Ectodermal cell (in vitro differentiated cells): ENCODE data around the gene FBXL2.
"Not testable (repeated sequence)": the region's sequence is repeated elsewhere in the genome, so short reads cannot be mapped to it uniquely, and the experiment has no call there.

Experiments
- H3K27ac ChIP-seq: 2 replicates; pipeline ENCODE4 v1.7.0; 2013; ENCODE audit warnings: mild to moderate bottlenecking, low read depth, low read length; ENCODE audit not compliant: insufficient read depth, poor library complexity, severe bottlenecking
- H3K27me3 ChIP-seq: 2 replicates; pipeline ENCODE4 v1.7.0; 2013; ENCODE audit warnings: mild to moderate bottlenecking, low read length; ENCODE audit not compliant: insufficient read depth, control insufficient read depth, poor library complexity, severe bottlenecking
- H3K36me3 ChIP-seq: one replicate; pipeline ENCODE4 v1.7.0; 2013; ENCODE audit warnings: low read length; ENCODE audit not compliant: control insufficient read depth, insufficient read depth
- H3K4me1 ChIP-seq: one replicate; pipeline ENCODE4 v1.7.0; 2013; ENCODE audit warnings: low read length; ENCODE audit not compliant: control insufficient read depth, insufficient read depth
- H3K4me3 ChIP-seq: 2 replicates; pipeline ENCODE4 v1.7.0; 2013; ENCODE audit warnings: low read depth, low read length, control low read depth; ENCODE audit not compliant: insufficient read depth
- H3K9me3 ChIP-seq: 2 replicates; pipeline ENCODE4 v1.7.0; 2013; ENCODE audit warnings: mild to moderate bottlenecking, low read length, moderate library complexity; ENCODE audit not compliant: control insufficient read depth
- WGBS, 2 experiments: methylation state at CpG; one replicate each; pipeline ENCODE4 v1.1.7; 2013; ENCODE audit warnings: missing lambda C conversion rate in 2 of 2; 5-methylcytosine and 5-hydroxymethylcytosine counted together

FBXL2 gene

DNA sequence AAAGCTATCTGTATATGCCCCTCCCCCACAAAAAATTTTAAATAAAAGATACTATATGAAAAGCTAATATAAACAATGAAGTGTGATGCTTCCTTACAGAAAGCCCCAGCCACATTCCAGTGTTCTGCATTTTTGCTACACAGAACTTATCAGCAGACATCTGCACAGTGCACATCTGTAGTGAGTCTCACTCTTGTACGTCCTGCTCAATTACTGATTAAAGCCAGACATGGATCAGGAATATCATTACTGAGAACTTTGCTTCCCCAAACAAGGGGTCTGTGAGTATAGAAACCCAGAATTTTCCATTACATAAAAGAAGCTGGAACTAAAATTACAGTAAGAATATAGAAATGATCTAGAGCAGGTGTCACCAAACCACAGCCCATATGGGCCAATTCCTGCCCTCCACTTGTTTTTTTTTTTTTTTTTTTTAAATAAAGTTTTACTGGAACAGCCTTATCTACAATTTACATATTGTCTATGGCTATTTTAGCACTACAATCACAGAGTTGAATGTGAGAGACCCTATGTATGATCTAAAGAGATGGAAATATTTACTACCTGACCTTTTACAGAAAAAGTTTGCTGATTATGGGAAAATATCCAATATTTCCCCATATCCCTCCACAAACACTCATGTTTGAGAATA, 117.3 kb downstream of the FBXL2 start:
- no peaks in the 10 kb centered on the region for H3K9me3 ChIP-seq
- H3K27ac ChIP-seq, result no peak overlapping the region
- H3K4me1 ChIP-seq, result no peaks in the 10 kb centered on the region
- H3K36me3 ChIP-seq, result peaks cover 29% of the 10 kb centered on the region
- no peak overlapping the region for H3K4me3 ChIP-seq
- WGBS, 2 experiments, result 94 to 100% methylated on average over 1 of the region's 1 CpG
- no peaks in the 10 kb centered on the region for H3K27me3 ChIP-seq

DNA sequence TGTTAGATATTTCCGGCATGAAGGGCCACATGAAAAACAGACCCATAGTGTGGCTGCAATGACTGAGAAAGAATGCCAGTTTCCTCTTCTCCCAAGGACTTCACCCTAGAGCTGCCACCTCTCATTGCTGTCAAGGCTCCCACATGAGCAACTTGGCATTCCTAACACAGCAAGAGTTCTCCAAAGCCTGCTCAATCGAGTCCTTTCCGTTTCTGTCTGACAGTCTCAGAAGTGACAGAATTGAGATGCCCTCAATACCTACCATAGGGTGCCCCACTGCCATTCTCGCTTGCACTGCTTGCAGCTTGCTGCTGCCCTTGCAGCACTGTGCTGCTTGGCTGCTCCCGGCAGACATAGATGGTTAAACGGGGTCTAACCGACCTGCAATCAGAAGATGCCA, 118.7 kb downstream of the FBXL2 start:
- Histone ChIP-seq H3K27ac (no peak overlapping the region), H3K4me1 (no peaks in the 10 kb centered on the region), H3K27me3 (no peaks in the 10 kb centered on the region), H3K4me3 (no peak overlapping the region), H3K9me3 (no peaks in the 10 kb centered on the region), H3K36me3 (peaks cover 39% of the 10 kb centered on the region)
- WGBS, 2 experiments, result 90 to 91% methylated on average over 7 of the region's 7 CpGs

DNA sequence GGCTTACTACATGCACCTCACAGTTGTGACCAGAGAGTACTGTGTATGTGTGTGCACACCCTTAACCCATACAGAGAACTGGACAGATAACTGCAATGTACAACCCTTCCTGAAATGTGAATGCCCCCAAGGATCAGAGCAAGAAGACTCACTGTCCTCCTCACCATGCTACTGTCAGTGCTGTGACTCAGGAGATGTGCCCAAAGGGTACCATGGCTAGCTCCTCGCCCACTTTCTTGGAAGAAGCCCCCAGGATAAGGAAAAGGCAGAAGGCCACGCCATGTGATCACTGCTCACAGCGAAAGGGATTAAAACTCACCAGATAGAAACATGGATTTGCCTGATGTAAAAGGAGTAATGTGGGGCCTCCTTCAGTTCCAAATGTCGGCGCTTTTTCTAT, 121.2 kb downstream of the FBXL2 start:
- no peaks in the 10 kb centered on the region for H3K9me3 ChIP-seq
- 96% methylated on average over 5 of the region's 5 CpGs for WGBS, 2 experiments
- H3K36me3 ChIP-seq, result peaks cover 45% of the 10 kb centered on the region
- H3K4me1 ChIP-seq, result no peaks in the 10 kb centered on the region
- no peak overlapping the region for H3K27ac ChIP-seq
- H3K27me3 ChIP-seq, result no peaks in the 10 kb centered on the region
- H3K4me3 ChIP-seq, result no peak overlapping the region

DNA sequence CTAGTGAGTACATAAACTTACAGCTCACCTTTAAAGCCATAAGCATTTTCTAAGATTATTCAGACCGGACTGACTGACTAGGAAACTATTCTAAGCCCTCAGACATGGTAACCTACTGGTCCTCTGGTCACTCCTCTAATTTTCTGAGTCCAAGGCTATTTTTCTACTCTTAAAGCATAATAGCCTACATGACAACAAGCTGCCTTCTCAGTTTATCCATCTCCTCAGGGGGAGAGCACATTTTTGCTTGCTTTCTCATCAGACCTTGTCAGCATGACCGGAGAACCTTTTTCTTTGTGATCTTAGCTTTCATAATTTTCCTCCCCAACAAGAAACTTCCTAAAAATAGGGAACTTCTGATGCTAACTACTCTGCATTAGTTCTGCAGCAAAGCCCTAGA, 124.5 kb downstream of the FBXL2 start:
- peaks cover 34% of the 10 kb centered on the region for H3K36me3 ChIP-seq
- H3K9me3 ChIP-seq, result no peaks in the 10 kb centered on the region
- 89 to 97% methylated on average over 2 of the region's 2 CpGs for WGBS, 2 experiments

DNA sequence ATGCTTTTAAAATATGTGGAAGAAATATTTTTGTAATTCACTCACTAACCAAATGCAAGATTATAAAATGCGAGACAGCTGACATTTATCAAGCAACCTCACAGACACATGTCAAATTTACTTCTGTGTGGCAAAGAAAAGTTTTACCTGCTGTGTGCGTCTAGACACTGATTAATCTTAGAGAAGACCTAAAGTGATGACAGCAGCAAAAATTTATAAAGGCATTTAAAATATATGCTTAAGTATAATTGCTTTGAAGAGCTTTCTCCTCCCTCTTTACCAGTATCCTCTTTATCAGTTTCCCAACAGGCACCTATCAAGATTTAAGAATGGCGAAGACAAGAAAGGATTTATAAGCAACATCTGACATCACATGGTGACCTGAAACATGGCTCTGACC, 125.7 kb downstream of the FBXL2 start:
- Histone ChIP-seq H3K4me1 (no peaks in the 10 kb centered on the region), H3K27me3 (no peaks in the 10 kb centered on the region), H3K4me3 (no peak overlapping the region), H3K9me3 (no peaks in the 10 kb centered on the region), H3K27ac (no peak overlapping the region), H3K36me3 (peaks cover 42% of the 10 kb centered on the region)
- WGBS, 2 experiments, result 96 to 97% methylated on average over 3 of the region's 3 CpGs

More for the DNA sequence above, 124.5 kb downstream of the FBXL2 start:
- Histone ChIP-seq H3K4me3 (no peak overlapping the region), H3K4me1 (no peaks in the 10 kb centered on the region), H3K27me3 (no peaks in the 10 kb centered on the region), H3K27ac (no peak overlapping the region)

DNA sequence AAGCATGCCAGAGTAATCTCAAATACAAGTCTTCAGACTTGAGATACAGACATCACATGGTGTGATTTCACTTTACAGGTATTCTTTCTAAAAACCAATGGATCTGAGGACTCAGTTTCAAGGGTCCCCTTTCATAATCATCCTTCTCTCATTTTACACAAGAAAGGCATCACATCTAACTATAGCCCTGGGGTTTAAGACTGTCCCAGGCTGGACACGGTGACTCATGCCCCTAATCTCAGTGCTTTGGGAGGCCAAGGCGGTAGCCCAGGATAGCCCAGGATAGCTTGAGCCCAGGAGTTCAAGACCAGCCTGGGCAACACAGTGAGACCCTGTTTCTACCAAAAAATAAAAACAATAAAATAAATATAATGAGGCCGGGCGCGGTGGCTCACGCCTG, 126.5 kb downstream of the FBXL2 start:
- Histone ChIP-seq H3K27me3 (no peaks in the 10 kb centered on the region), H3K27ac (no peak overlapping the region), H3K4me3 (no peak overlapping the region), H3K36me3 (peaks cover 44% of the 10 kb centered on the region), H3K9me3 (no peaks in the 10 kb centered on the region), H3K4me1 (no peaks in the 10 kb centered on the region)
- 95% methylated on average over 6 of the region's 6 CpGs for WGBS, 2 experiments

DNA sequence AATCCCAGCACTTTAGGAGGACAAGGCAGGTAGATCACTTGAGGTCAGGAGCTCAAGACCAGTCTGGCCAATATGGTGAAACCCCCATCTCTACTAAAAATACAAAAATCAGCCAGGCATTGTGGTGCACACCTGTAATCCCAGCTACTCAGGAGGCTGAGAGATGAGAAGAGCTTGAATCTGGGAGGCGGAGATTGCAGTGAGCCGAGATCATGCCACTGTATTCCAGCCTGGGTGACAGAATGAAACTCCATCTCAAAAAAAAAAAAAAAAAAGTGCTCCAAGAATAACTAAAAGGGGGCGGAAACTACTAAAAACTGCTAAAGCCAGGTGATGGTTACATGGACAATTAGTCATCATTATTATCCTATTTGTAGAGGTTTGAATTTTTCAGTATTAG, 133.6 kb downstream of the FBXL2 start:
- H3K27me3 ChIP-seq, H3K4me1 ChIP-seq, H3K27ac ChIP-seq, H3K9me3 ChIP-seq, H3K4me3 ChIP-seq: not testable (repeated sequence)
- H3K36me3 ChIP-seq, result peaks cover 45% of the 10 kb centered on the region
- WGBS, 2 experiments, result 83 to 98% methylated on average over 2 to 3 of the region's 3 CpGs

DNA sequence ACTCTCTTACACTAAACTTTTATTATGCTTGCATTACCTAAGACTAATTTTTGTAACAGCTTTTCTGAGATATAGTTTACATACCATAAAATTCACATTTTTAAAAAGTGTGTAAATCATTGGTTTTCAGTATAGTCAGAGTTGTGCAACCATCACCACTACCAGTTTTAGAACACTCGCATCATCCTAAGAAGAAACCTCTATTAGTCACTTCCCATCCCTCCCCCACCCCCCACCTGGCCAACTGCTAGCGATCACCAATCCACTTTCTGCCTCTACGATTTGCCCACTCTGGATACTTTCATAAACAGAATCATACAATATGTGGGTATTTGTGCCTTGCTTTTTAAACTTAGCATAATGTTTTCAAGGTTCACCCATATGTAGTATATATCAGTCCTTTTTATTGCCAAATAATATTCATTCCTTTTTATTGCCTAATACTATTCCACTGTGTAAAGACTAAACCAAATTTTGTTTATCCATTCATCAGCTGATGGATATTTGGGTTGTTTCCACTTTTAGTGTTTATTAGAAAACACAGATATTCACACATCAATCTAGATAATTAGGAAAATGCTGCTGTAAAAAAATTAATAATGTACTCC, 139.9 kb downstream of the FBXL2 start:
- no peak overlapping the region for H3K27ac ChIP-seq
- peaks cover 14% of the 10 kb centered on the region for H3K36me3 ChIP-seq
- no peak overlapping the region for H3K4me3 ChIP-seq
- H3K4me1 ChIP-seq, result no peaks in the 10 kb centered on the region
- WGBS, 2 experiments, result 93 to 95% methylated on average over 3 of the region's 3 CpGs
- H3K27me3 ChIP-seq, result no peaks in the 10 kb centered on the region
- no peaks in the 10 kb centered on the region for H3K9me3 ChIP-seq

DNA sequence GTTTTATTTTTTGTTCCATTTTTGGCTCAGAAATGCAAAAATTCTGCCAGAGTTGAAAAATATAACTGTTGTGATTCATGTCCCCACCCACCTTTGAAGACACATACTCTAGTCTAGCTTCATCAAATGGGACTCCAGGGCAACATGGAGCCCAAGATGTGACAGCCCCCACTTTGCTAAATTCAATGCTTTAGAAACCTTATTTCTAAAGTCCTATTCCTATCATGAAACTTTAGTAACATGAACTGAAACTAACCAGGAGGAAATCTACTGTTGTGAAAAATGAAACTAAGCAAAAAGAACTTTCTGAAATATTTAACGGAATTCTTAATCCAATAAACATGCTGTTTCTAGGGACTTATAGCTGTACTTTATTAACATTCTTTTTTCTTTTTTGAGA, 142.7 kb downstream of the FBXL2 start:
- no peak overlapping the region for H3K4me3 ChIP-seq
- no peaks in the 10 kb centered on the region for H3K36me3 ChIP-seq
- no peaks in the 10 kb centered on the region for H3K9me3 ChIP-seq
- H3K4me1 ChIP-seq, result no peaks in the 10 kb centered on the region
- WGBS, 2 experiments, result 95 to 100% methylated on average over 1 of the region's 1 CpG
- no peak overlapping the region for H3K27ac ChIP-seq
- no peaks in the 10 kb centered on the region for H3K27me3 ChIP-seq

DNA sequence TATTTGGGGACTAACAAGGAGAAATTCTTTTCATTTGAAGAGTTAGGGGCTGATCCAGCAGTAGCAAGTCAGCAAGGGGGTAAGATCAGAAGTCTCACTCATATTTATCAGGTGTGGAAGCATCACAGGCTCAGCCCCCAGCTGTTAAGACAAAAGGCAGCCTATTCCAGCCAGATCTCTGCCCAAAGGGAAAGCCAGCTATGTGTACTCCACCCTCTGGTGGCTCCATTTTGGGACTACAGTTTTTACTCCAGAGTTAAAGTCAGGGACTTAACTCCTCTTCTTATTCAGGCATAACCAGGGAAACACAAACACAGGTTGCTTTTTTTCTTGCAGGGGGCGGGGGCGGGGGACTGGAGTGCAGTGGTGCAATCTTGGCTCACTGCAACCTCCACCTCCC, 143.7 kb downstream of the FBXL2 start:
- 98 to 100% methylated on average over 2 of the region's 2 CpGs for WGBS, 2 experiments
- Histone ChIP-seq H3K36me3 (no peaks in the 10 kb centered on the region), H3K27ac (no peak overlapping the region), H3K9me3 (no peaks in the 10 kb centered on the region), H3K4me1 (peaks cover 3% of the 10 kb centered on the region), H3K4me3 (no peak overlapping the region), H3K27me3 (no peaks in the 10 kb centered on the region)
